ENCODE measurements around the gene CRTC3.

CRTC3 gene

GRCh38 chr15:90674476-90674875 is 144.8 kb downstream of the CRTC3 start:
- no peak overlapping the region for H3K4me3 ChIP-seq (replicated peaks; ENCODE audit: low read depth, low read length)
- TF ChIP-seq CTCF (IDR thresholded peaks at IDR 0.05; ENCODE audit: low read depth, low read length, missing control alignments), result no peak
- no peak for DNase-seq (ENCODE audit: extremely low read depth, low read depth)

DNA sequence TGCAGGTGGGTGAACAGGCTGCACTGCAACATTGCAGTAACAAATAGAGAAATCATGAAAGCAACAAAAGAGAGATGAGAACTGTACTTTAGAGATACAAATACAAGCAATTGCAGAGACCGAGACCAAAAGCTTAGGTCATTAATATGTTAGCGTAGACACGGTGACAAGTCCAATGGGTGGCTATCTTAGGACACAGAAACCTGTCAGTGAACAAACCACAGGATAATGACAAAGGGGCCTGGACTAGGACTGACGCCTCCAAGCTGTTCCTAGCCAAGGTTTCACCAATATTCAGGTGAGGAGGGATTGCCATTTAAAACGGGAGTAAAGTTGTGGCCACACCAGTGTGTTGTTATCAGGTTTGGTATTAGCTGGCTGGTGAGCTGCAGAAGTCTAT is 145.7 kb downstream of the CRTC3 start:
- DNase-seq (ENCODE audit: extremely low read depth, low read depth), result no peak
- no peak overlapping the region for H3K4me3 ChIP-seq (replicated peaks; ENCODE audit: low read depth, low read length)
- no peak for TF ChIP-seq CTCF (IDR thresholded peaks at IDR 0.05; ENCODE audit: low read depth, low read length, missing control alignments)

DNA sequence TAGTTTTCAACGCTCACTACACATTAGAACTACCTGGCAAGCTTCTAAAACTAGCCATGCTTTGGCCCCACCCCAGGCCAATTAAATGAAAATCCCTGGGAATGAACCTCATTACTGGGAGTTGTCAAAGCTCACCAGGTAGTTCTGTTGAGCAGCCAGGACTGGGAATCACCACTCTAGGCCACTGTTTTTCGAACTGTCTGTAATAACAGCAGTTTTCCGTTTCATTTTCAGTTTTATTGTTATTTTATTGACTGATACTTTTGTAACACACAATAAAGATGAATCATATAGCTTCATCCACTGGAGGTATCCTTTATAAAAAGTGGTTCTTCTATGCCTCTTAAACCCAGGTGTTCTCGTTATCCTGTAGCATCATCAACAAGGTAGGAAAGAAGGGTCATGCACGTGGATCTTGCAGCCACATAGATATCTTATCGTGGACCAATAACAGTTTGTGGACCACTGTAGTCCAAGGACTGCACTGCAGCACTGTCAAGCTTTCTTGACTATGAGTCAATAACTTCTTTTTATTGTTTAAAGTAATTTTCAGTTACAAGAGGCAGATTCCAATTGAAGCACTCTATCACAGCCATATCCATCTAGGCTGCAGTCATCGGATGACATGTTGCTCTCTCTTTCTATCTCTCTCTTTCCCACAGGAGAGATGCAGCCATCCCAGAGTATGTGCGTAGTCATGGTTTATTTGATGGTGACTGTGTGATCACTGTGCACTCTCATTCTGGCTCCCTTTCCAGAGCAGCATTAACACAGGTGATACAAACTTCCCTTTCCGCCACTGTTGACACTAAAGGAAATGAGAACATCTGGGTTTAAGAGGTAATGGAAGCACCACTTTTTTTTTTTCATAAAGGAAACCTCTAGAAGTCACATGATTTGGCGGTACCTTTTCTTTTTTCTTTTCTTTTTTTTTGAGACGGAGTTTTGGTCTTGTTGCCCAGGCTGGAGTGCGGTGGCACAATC is 148.4 kb downstream of the CRTC3 start:
- no peak for DNase-seq (ENCODE audit: extremely low read depth, low read depth)
- TF ChIP-seq CTCF (IDR thresholded peaks at IDR 0.05; ENCODE audit: low read depth, low read length, missing control alignments), result no peak

GRCh38 chr15:90679959-90680358 is 150.2 kb downstream of the CRTC3 start:
- DNase-seq (ENCODE audit: extremely low read depth, low read depth), result no peak
- H3K4me3 ChIP-seq (replicated peaks; ENCODE audit: low read depth, low read length), result no peak overlapping the region
- TF ChIP-seq CTCF (IDR thresholded peaks at IDR 0.05; ENCODE audit: low read depth, low read length, missing control alignments), result no peak

More for the DNA sequence above, 148.4 kb downstream of the CRTC3 start:
- no peak overlapping the region for H3K4me3 ChIP-seq (replicated peaks; ENCODE audit: low read depth, low read length)

GRCh38 chr15:90680371-90680935 is 150.7 kb downstream of the CRTC3 start:
- DNase-seq (ENCODE audit: extremely low read depth, low read depth), result peak; percentile 92
- no peak overlapping the region for H3K4me3 ChIP-seq (replicated peaks; ENCODE audit: low read depth, low read length)
- TF ChIP-seq CTCF (IDR thresholded peaks at IDR 0.05; ENCODE audit: low read depth, low read length, missing control alignments), result no peak

DNA sequence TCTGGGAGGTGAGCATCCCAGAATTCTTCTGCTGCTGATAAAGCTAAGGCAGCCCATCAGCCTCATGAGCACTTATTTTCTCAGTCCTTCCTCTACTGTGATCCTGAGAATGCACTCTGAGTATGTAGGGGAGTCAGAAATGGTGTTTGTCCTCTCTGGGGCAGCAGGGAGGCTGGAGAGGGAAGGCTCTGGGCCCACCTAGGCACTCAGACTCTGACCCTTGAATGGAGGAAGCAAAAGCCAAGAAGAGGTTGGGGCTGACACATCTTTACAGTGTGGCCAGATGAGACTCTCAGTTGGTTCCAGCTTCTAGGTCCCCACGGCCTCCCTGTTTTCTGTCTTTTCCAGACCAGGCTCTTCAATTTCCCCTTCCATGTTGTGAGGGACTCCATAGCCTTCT is 151.3 kb downstream of the CRTC3 start:
- TF ChIP-seq CTCF (IDR thresholded peaks at IDR 0.05; ENCODE audit: low read depth, low read length, missing control alignments), result no peak
- H3K4me3 ChIP-seq (replicated peaks; ENCODE audit: low read depth, low read length), result no peak overlapping the region
- no peak for DNase-seq (ENCODE audit: extremely low read depth, low read depth)

Measured in HFF-Myc (cell line).